Vagina (tissue), 2 donors: ENCODE data around the gene MED12L. TPM values are rescaled to one million over a fixed set of nuclear protein-coding genes. Genes with fewer than 3 reads are reported as not detected.

Source experiments
- DNase-seq, 2 donors: peaks; one replicate each; pipeline ENCODE4 v3.0.0-alpha.2; 2017; ENCODE audit errors: extremely low spot score in 2 of 2
- H3K27ac ChIP-seq: fragments of 200-600 bp; sonication (generic); one replicate; pipeline ENCODE4 v1.5.1; 2019
- H3K27me3 ChIP-seq: fragments of 200-600 bp; sonication (generic); one replicate; pipeline ENCODE4 v1.5.1; 2019
- H3K36me3 ChIP-seq, 2 donors: fragments of 200-600 bp; sonication (generic); one replicate each; pipeline ENCODE4 v1.5.1; 2017 to 2019
- H3K4me1 ChIP-seq: fragments of 200-600 bp; sonication (generic); one replicate; pipeline ENCODE4 v1.5.1; 2019
- H3K4me3 ChIP-seq, 2 donors: fragments of 200-600 bp; sonication (generic); 1 replicate in 1 of 2; 2 replicates in 1 of 2; pipeline ENCODE4 v1.5.1; 2016 to 2019
- H3K9me3 ChIP-seq: fragments of 200-600 bp; sonication (generic); one replicate; pipeline ENCODE4 v1.5.1; 2019
- POLR2A ChIP-seq, 2 donors: fragments of 450-650 bp; IDR thresholded peaks; one replicate each; pipeline ENCODE4 v1.6.1; 2017; ENCODE audit warnings: antibody characterized with exemption in 2 of 2, mild to moderate bottlenecking in 2 of 2, moderate library complexity in 2 of 2
- POLR2AphosphoS5 ChIP-seq, 2 donors: sonication (generic); formaldehyde crosslinking; IDR thresholded peaks; one replicate each; pipeline ENCODE4 v1.9.0; 2017; ENCODE audit warnings: antibody characterized with exemption in 2 of 2, mild to moderate bottlenecking in 2 of 2, low read depth in 1 of 2; ENCODE audit not compliant: insufficient read depth in 1 of 2
- intact Hi-C: fragments of 100-400 bp; cut with DNase I; formaldehyde crosslinking; loops from one replicate; pipeline ENCODE4 v1.15.1; 2023
- total RNA-seq: library from RNA; depleted of rRNA; stranded (reverse); fragments of >200 nt; gene quantifications from one replicate; pipeline ENCODE4 v1.2.3, GENCODE V29; 2016
- TF ChIP-seq, protein P1 (sequence below), 3 experiments: fragments of 450-650 bp in 2 of 3; fragments of 200-600 bp in 1 of 3; sonication (generic) in 1 of 3; IDR thresholded peaks; one replicate each; pipeline ENCODE4 v1.5.1; 2017 to 2019; ENCODE audit warnings: antibody characterized with exemption in 3 of 3, mild to moderate bottlenecking in 2 of 3, moderate library complexity in 2 of 3

MED12L gene
- total RNA-seq, 1 donor from 2014 or later: 1.7 TPM

DNA sequence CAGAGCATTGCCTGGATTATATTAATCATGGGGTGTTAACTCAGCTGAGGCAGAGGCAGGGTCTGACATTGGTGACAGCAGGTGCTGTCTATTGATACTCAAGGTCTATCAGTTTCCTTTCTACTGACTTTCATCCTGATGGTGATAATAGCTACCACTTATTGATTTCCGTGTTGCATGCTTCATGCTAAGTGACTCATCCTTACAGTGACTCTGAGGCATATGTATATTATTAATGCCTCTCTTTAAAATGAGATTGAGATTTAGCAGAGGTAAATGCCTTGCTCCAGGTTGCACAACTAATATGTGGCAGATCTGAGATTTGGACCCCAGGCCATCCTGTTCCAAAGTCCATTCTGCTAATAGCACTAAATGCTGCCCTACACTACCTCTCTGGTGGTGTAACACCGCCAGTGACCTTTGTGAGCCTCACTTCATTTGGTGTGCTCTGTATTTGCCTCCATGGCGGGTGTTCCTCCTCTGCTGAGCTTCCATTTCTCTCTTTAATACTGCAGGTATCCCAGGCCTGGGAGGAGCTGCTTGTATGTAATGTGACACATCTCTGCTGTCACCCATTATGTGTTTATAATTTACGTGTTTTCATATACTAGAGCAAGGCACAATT lies 67.1 kb downstream of the MED12L start:
- no peaks in the 10 kb centered on the region for H3K4me1 ChIP-seq
- DNase-seq: no peak
- H3K27ac ChIP-seq: no peak overlapping the region
- H3K9me3 ChIP-seq: no peaks in the 10 kb centered on the region
- intact Hi-C loops: no loop called here
- no peaks in the 10 kb centered on the region for H3K36me3 ChIP-seq
- H3K4me3 ChIP-seq: no peak overlapping the region
- H3K27me3 ChIP-seq: no peaks in the 10 kb centered on the region
- TF ChIP-seq POLR2A (IDR thresholded peaks at IDR 0.05) (no peak), POLR2AphosphoS5 (IDR thresholded peaks at IDR 0.05; ENCODE audit: insufficient read depth in 1 of 2, low read depth in 1 of 2) (no peak)
- TF ChIP-seq, protein P1, sequence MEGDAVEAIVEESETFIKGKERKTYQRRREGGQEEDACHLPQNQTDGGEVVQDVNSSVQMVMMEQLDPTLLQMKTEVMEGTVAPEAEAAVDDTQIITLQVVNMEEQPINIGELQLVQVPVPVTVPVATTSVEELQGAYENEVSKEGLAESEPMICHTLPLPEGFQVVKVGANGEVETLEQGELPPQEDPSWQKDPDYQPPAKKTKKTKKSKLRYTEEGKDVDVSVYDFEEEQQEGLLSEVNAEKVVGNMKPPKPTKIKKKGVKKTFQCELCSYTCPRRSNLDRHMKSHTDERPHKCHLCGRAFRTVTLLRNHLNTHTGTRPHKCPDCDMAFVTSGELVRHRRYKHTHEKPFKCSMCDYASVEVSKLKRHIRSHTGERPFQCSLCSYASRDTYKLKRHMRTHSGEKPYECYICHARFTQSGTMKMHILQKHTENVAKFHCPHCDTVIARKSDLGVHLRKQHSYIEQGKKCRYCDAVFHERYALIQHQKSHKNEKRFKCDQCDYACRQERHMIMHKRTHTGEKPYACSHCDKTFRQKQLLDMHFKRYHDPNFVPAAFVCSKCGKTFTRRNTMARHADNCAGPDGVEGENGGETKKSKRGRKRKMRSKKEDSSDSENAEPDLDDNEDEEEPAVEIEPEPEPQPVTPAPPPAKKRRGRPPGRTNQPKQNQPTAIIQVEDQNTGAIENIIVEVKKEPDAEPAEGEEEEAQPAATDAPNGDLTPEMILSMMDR (IDR thresholded peaks at IDR 0.05): no peak

DNA sequence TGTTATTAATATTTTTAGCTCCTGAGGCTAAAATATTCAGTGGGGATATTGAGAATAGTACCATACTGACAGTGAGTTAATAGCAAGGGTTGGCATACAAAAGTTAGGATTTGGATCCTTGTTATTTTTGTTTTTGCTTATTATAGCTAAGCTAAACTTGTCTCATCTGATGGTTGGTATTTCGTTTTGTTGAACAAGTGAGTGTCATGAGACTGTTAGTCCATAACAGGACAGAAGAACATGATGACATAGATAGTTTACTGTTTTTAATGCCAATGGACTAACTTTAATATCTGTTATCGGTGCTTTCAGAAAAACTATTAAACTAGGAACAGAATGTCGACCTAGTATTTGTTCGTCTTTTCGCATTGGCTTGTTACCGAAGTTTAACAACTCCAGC lies 69.1 kb downstream of the MED12L start:
- Histone ChIP-seq H3K4me1 (no peaks in the 10 kb centered on the region), H3K4me3 (no peak overlapping the region), H3K36me3 (no peaks in the 10 kb centered on the region), H3K27ac (no peak overlapping the region), H3K27me3 (no peaks in the 10 kb centered on the region), H3K9me3 (no peaks in the 10 kb centered on the region)
- DNase-seq: no peak
- intact Hi-C loops: no loop called here
- TF ChIP-seq POLR2AphosphoS5 (IDR thresholded peaks at IDR 0.05; ENCODE audit: insufficient read depth in 1 of 2, low read depth in 1 of 2) (no peak), POLR2A (IDR thresholded peaks at IDR 0.05) (no peak)
- TF ChIP-seq, protein P1 (IDR thresholded peaks at IDR 0.05): no peak

DNA sequence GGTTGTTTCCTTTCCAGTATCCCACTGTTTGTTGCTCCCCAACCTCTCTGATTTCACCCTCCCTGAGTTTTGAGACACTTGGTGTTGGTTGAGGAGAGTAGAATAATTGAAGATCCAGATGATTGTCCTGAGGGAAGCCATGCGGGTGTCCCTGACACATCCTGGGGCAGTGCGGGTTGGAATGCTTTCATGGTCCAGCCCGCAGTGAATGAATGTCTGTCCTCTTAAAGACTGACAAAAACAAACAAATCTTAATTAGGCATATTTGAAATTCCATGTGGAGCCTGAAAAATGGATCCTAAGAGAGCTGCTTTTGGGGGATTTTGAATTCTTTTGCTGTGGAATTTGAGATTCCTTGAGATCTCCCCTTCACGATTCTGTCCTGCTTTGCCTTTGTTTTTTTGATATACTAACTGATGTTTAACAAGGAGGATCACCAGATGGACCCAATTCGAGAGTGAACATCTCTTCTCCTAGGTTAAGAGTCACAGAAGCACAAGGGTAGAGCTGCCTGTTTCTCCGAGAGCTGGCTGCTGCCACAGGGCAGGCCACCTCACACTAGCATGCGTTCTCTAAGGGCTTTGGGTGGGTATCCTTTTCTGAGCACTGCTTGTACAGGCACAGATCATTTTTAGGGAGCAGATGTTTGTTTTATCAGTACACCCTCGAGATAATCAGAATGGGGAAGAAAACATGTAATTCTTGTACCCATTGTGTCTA lies 70.1 kb downstream of the MED12L start:
- DNase-seq: no peak
- TF ChIP-seq POLR2AphosphoS5 (IDR thresholded peaks at IDR 0.05; ENCODE audit: insufficient read depth in 1 of 2, low read depth in 1 of 2) (no peak), POLR2A (IDR thresholded peaks at IDR 0.05) (no peak)
- TF ChIP-seq, protein P1 (IDR thresholded peaks at IDR 0.05): no peak
- no peaks in the 10 kb centered on the region for H3K27me3 ChIP-seq
- peak overlapping the region; percentile 5 for H3K27ac ChIP-seq
- H3K4me1 ChIP-seq: no peaks in the 10 kb centered on the region
- H3K4me3 ChIP-seq: no peak overlapping the region
- no peaks in the 10 kb centered on the region for H3K36me3 ChIP-seq
- no peaks in the 10 kb centered on the region for H3K9me3 ChIP-seq
- intact Hi-C loops: no loop called here

DNA sequence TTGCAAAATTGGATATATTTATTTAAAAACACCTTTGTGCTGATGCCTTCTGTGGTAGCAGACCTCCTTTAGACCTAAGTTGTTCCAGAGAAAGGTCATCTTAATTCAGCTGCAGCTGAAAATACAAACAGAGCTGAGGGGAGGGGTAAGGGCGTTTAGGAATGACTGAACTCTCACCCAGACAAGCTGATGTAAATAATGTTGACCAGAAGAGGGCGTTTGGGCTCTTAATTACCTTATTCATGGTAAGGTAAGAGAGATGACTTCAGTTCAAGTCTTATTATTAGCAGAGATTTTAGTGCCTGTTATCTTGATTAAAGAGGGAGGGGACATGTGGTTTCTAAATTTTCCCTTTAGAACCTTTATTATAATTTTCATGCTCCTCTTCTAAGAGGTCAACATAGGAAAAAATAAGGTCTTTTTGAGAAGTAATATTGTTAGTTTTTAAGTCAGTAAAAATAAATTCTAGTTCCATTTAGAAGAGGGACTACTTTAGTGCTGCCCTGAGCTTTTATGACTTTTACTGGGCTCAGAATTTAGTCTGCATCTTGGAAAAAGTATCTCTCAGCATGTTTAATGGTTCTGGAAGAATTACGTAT lies 71.3 kb downstream of the MED12L start:
- DNase-seq: no peak
- TF ChIP-seq, protein P1 (IDR thresholded peaks at IDR 0.05): peak in 1 of 3 experiments; percentile 15
- no peak for TF ChIP-seq POLR2AphosphoS5 (IDR thresholded peaks at IDR 0.05; ENCODE audit: insufficient read depth in 1 of 2, low read depth in 1 of 2)
- intact Hi-C loops: no loop called here
- Histone ChIP-seq H3K9me3 (no peaks in the 10 kb centered on the region), H3K4me1 (no peaks in the 10 kb centered on the region), H3K4me3 (no peak overlapping the region), H3K36me3 (no peaks in the 10 kb centered on the region), H3K27me3 (no peaks in the 10 kb centered on the region), H3K27ac (no peak overlapping the region)

DNA sequence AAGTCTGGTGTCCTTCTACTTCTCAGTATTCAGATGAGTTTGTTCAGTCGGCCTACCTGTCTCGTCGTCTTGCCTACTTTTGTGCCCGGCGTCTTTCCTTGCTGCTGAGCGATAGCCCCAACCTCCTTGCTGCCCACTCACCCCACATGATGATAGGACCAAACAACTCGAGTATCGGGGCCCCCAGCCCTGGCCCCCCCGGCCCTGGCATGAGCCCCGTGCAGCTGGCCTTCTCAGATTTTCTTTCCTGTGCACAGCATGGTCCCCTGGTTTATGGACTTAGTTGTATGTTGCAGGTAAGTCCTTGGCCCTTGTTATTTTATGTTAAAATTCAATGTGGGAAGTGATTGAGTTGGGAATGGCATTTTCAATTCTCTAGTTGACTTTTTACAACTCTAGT lies 74.3 kb downstream of the MED12L start:
- H3K27ac ChIP-seq: no peak overlapping the region
- H3K4me1 ChIP-seq: no peaks in the 10 kb centered on the region
- TF ChIP-seq POLR2AphosphoS5 (IDR thresholded peaks at IDR 0.05; ENCODE audit: insufficient read depth in 1 of 2, low read depth in 1 of 2): no peak
- TF ChIP-seq, protein P1 (IDR thresholded peaks at IDR 0.05): no peak
- no peak for TF ChIP-seq POLR2A (IDR thresholded peaks at IDR 0.05)
- H3K36me3 ChIP-seq: no peaks in the 10 kb centered on the region
- H3K9me3 ChIP-seq: no peaks in the 10 kb centered on the region
- H3K4me3 ChIP-seq: no peak overlapping the region
- no peaks in the 10 kb centered on the region for H3K27me3 ChIP-seq
- no peak for DNase-seq
- intact Hi-C loops: no loop called here
